A673 (cell line): ENCODE data around the gene TCFL5. TPM values are rescaled to one million over a fixed set of nuclear protein-coding genes. Genes with fewer than 3 reads are reported as not detected.

Source experiments
- BruUV-seq: library from RNA; stranded (reverse); fragments of 400-500 nt; replicated peaks from 2 replicates; lab custom pipeline; 2021; lab: Mats Ljungman, UMichigan
- CTCF ChIA-PET: fragments of 300-600 bp; sonication (Branson Sonifier 250); formaldehyde crosslinking; loops from one replicate; lab custom pipeline; 2022; ENCODE audit warnings: antibody characterized with exemption; lab: Charles Lee
- POLR2A ChIA-PET: fragments of 300-600 bp; sonication (Branson Sonifier 250); formaldehyde crosslinking; loops from one replicate; lab custom pipeline; 2022; ENCODE audit warnings: antibody characterized with exemption; ENCODE audit not compliant: low non-redundant PET; lab: Charles Lee
- DNase-seq: peaks from one replicate; pipeline ENCODE4 v3.0.0-alpha.2; 2015; ENCODE audit warnings: low spot score
- H3K27ac ChIP-seq: fragments of 200-600 bp; sonication (generic); 2 replicates; pipeline ENCODE4 v1.5.1; 2016; ENCODE audit warnings: mixed run types, low read depth, mild to moderate bottlenecking, mixed read lengths, antibody characterized with exemption, low read length; ENCODE audit not compliant: poor library complexity, severe bottlenecking
- H3K27me3 ChIP-seq: fragments of 200-600 bp; sonication (generic); replicated peaks from 2 replicates; pipeline ENCODE4 v1.6.1; 2017; ENCODE audit warnings: mixed run types, low read depth, mild to moderate bottlenecking, mixed read lengths, antibody characterized with exemption, low read length; ENCODE audit not compliant: insufficient read depth, poor library complexity
- H3K36me3 ChIP-seq: fragments of 200-600 bp; sonication (generic); 2 replicates; pipeline ENCODE4 v1.6.1; 2016; ENCODE audit warnings: mixed run types, mild to moderate bottlenecking, mixed read lengths, antibody characterized with exemption, low read length; ENCODE audit not compliant: insufficient read depth, poor library complexity, severe bottlenecking
- H3K4me1 ChIP-seq: fragments of 200-600 bp; sonication (generic); 2 replicates; pipeline ENCODE4 v1.6.1; 2017; ENCODE audit warnings: mixed run types, mild to moderate bottlenecking, mixed read lengths, antibody characterized with exemption, low read length; ENCODE audit not compliant: insufficient read depth, poor library complexity, severe bottlenecking
- H3K4me3 ChIP-seq: fragments of 200-600 bp; sonication (generic); 2 replicates; pipeline ENCODE4 v1.5.1; 2016; ENCODE audit warnings: low read depth, mixed run types, mild to moderate bottlenecking, mixed read lengths, low read length; ENCODE audit not compliant: poor library complexity, severe bottlenecking
- H3K9me3 ChIP-seq: fragments of 200-600 bp; sonication (generic); 2 replicates; pipeline ENCODE4 v1.6.1; 2016; ENCODE audit warnings: mixed run types, low read depth, mild to moderate bottlenecking, mixed read lengths, antibody characterized with exemption, low read length; ENCODE audit not compliant: poor library complexity, severe bottlenecking
- CTCF ChIP-seq: fragments of 300-800, 200-600 bp; sonication (generic); conservative IDR thresholded peaks from 2 replicates; pipeline ENCODE4 v1.5.1; 2017; ENCODE audit warnings: low read depth, mild to moderate bottlenecking, antibody characterized with exemption, low read length, moderate library complexity, mixed read lengths
- EZH2 ChIP-seq: fragments of 200-600 bp; sonication (generic); IDR thresholded peaks from 2 replicates; pipeline ENCODE4 v1.6.1; 2017; ENCODE audit warnings: borderline replicate concordance, low read depth, mild to moderate bottlenecking, mixed read lengths, antibody characterized with exemption, low read length; ENCODE audit not compliant: poor library complexity, severe bottlenecking
- intact Hi-C: fragments of 100-400 bp; cut with micrococcal nuclease; formaldehyde crosslinking; loops from one replicate; pipeline ENCODE4 v1.10.0; 2022; ENCODE audit not compliant: unreplicated experiment
- total RNA-seq: library from RNA; stranded (reverse); gene quantifications from 2 replicates; pipeline ENCODE4 v1.2.3, GENCODE V29; 2021

Gene TCFL5
- total RNA-seq, 1 experiment from 2014 or later, result 13.9 TPM

- no TSS peak for BruUV-seq
- no peak for DNase-seq
- TF ChIP-seq EZH2, result no peak
- no peak for TF ChIP-seq CTCF
- intact Hi-C loops, result loop anchor here (5.0 kb wide), 1 partner anchor 108 kb away; the partner anchor contains the start of gene BHLHE23
- Histone ChIP-seq H3K27ac (peak overlapping the region; percentile 19), H3K4me1 (peaks cover 16% of the 10 kb centered on the region), H3K27me3 (no peaks in the 10 kb centered on the region), H3K9me3 (no peaks in the 10 kb centered on the region), H3K4me3 (no peak overlapping the region), H3K36me3 (peaks cover 64% of the 10 kb centered on the region)
- POLR2A ChIA-PET, result no interaction called here
- CTCF ChIA-PET, result no interaction called here
Observed at GRCh38 chr20:62899633-62900051, 38.0 kb upstream of the TCFL5 start.

GRCh38 chr20:62898970-62899632, 37.5 kb upstream of the TCFL5 start:
- DNase-seq, result no peak
- no peak for TF ChIP-seq EZH2
- no peak for TF ChIP-seq CTCF
- Histone ChIP-seq H3K27me3 (no peaks in the 10 kb centered on the region), H3K4me3 (no peak overlapping the region), H3K27ac (no peak overlapping the region), H3K4me1 (peaks cover 16% of the 10 kb centered on the region), H3K9me3 (no peaks in the 10 kb centered on the region), H3K36me3 (peaks cover 64% of the 10 kb centered on the region)
- intact Hi-C loops, result no loop called here
- ChIA-PET POLR2A (no interaction called here), CTCF (no interaction called here)
- no TSS peak for BruUV-seq

GRCh38 chr20:62898093-62898964, 36.7 kb upstream of the TCFL5 start:
- POLR2A ChIA-PET, result no interaction called here
- peaks cover 16% of the 10 kb centered on the region for H3K4me1 ChIP-seq
- H3K27me3 ChIP-seq, result no peaks in the 10 kb centered on the region
- BruUV-seq, result no TSS peak
- no peak overlapping the region for H3K27ac ChIP-seq
- DNase-seq, result no peak
- no peak for TF ChIP-seq EZH2
- TF ChIP-seq CTCF, result no peak
- intact Hi-C loops, result no loop called here
- H3K36me3 ChIP-seq, result peaks cover 64% of the 10 kb centered on the region
- no peak overlapping the region for H3K4me3 ChIP-seq
- CTCF ChIA-PET, result no interaction called here
- no peaks in the 10 kb centered on the region for H3K9me3 ChIP-seq
